D341Med (cell line): ENCODE data around the gene GOLT1A.
A peak's percentile ranks its signal among the peaks of the same experiment; 100 is the strongest.

Experiments used
- DNase-seq: peaks from one replicate; pipeline ENCODE4 v3.0.0; 2012; ENCODE audit warnings: low spot score

Gene GOLT1A

DNA sequence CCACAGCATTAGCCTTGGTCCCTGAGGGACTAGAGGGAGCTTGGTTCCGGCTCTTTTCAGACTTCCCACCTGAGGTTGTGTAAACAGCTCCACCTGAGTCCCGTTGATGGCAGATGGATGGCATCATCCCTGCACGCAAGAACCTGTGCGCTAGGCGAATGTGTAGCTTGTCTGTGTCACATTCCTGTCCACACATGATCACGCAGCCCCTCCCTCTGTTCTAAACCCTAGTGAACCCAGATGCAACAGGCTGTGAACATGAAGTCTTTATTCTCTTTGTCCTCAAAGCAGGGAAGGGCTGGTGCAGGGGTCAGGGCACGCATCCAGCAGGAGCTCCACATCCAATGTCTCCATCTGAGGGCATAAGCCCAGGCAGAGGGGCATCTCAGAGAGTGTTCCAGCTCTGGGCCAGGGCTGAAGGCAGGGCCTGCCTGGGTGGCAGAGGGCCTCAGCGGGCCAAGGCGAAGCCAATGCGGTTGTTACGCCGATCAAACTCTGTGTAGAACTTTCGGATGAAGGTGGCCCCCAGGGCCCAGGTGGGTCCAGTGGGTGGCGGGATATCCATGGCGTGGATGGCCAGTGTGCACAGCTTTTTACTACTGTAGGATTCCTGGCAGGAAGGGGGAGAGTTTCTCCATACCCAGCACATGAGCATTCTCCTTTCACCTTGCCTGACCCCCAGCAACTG is 59.1 kb downstream of the GOLT1A start:
- no peak for DNase-seq

DNA sequence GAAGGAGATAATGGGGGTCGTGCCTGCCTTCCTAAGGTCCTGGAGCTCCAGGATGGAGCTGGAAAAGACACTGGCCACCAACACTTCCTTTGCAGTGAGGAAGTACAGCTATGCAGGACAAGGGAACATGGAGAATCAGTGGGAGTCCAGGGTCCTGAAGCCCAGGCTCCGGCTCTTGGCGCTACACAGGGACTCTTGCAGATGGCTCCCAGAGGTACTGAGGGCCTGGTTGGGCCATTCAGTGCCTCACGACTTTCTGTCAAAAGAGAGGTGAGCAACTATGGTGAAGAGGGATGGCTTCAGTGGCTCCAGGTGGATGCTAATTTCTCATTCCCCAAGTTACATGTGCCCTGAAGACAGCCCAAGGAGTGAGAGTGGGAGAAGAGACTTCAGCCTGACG is 60.1 kb downstream of the GOLT1A start:
- no peak for DNase-seq

DNA sequence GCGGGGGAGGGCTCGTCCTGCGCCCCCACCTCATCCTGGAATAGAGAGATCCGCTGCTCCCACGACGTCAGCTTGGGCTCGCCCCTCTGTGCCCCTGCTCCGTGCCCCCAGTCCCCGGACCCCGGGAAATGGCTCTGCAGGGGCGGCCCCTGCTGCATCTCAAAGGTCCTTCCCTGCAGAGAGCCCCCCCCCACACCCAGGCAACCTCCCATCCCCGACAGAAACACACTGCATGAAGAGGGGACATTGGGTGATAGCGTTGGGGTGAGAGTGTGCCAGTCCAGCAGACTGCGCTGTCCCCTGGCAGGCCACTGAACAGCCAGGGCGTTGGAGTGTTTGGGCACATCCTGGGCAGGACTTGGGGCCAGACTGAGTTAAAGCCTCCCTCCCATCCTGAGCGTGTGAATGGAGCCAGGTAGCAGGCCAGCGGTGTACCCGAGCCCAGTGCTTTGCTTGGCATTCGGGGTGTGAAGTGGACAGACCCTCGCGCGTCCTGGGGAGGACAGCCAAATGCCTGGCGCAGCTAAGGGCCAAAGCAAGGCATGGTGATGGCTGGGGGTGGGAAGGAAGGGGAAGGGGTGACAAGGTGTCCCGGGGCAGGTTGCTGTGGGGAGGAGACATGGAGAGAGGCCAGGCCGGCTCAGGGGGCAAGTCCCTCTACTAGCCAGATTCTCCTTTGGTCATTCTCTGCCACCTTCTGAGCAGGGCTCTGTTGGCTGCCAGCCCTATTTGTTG is 61.3 kb downstream of the GOLT1A start:
- DNase-seq = no peak

DNA sequence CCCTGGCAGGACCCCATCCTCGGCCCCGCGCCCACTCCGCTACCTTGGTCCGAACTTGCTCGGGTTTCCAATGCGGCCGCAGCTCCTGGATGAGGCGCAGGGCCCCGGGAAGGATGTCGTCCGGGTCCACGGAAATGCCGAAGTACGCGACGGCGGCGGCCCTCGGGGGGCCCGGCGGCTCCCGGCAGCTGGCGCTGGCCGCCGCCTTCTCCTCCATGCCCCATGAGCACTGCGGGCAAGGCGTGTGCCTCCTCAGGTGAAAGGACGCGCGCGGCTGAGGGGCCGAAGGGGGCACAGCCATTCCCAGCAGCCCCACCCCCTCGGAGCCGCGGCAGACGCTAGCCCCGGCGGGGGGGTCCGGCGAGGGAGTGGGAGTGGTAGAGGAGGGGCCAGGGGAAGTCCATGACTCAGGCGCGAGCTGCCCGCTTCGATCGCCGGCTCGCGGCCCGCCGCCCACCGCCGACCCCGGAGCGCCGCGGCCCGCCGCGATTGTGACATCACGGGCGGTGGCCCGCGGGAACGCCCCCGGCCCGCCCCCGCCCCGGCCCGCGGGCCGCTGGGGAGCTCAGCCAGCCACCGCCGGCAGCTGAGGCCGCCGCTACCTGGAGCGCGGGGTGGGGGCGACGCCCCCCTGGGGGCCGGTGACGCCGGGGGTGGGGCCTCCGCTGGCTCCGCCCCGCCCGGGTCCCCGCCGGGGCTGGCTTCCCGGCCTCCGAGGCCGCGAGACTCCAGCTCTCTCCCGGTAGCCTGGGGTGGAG is 62.1 kb downstream of the GOLT1A start, which contains the start of gene ETNK2:
Gene ETNK2, minus strand, starts transcription at position 493 of the 758 bp plus-strand sequence. Its CDS starts 192 bp downstream, at position 301.
- DNase-seq = peak; percentile 91

DNA sequence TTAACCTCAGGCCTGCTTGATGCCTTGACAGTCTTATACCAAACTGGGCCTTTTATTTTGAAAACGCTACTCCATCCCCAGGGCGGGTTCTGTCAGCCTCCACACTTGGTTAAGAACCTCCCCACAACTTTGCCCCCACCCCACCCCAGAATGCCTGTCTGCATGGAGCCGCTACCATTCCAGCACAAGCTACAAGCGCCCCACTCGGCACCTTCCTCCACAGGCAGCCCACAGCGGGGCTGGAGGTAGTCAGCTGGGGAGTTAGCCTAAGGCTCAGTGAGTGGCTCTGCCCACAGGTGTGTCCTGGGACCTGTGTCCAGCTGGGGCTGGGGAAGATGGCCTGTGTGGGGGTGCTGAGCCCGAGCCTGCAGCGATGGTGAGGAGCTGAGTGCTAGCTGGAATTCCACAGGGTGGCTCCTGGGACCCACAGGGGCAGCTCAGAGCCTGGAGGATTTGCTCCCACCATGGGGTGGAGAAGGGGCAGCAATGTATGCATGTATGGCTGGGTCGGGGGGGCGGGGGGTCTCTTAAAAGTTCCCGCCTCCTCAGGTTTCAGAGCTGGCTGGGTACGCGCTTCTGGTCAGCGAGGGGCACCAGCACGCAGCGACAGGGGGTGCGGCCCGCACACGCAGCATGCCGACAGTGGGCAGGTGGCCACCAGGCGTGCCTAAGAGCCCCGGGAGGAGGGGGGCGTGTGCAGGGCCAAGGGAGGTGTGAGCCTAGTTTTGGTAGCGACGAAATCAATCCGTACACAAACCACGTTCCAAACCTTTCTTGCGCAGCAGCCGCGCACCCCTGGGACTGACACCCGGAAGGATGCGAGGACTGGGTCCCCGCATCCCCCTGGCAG is 62.9 kb downstream of the GOLT1A start:
- DNase-seq = peak; percentile 56

DNA sequence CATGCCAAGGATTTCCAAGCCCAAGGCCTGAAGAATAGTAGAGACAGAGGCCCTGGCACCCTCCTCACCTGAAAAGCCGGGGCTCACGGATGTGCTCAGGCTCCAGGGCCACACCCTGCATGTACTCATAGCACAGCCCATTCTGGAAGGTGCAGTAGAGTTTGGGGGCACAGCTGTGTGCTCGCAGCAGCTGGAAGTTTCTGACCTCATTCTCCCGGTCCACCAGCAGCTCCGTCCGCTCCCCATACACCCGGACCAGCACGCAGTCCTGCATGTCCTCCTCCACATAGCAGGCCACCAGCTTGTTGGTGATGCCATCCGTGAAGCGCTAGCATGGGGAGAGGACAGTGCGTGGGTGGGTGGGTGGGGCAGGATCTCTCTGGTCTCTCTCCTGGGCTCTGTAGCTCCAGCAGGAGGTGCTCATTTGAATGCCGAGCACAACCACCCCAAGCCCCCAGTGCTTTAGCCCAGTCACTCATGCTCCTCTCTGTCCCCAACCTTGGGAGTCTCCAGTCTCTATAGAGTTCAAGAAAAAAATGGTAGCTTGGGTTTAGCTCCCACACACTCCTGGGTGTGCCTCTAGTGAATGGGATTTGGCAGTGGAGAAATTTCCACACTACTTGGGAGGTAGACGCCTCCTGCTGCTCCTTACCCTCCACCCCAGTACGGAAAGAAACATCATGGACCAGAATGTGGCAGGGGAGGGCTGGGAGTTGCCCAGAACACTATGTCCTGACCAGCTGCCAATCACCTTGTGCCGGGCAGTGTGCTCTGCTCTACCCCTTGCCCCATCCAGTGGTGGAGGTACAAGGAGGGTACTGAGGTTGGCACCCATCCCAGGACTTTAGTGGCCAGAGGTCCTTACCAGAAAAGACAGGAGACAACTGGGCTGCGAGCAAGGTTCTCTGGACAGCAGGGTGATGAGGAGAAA is 63.9 kb downstream of the GOLT1A start:
- DNase-seq = no peak

DNA sequence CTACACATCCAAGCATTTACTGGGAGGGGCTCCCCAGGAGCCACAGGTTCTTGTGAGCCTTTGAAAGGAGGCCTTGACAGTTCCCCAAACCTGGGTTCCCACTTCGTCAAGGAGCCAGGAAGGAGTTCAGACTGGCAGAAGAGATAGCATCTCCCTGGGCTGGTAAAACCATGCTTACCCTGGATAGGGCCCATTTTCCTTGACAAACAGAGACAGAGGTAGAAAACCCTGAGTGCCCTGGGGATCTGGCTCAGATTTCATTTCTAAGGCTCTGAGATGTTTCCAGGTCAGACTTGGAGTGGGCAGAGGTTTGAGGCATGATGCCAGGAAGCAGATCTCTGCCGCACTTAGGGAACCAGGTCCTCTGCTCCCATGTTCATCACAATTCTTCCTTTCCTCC is 64.7 kb downstream of the GOLT1A start:
- no peak for DNase-seq
